HEK293T (cell line): ENCODE measurements around the gene KIF1C.

Experiments used
- CTCF ChIA-PET: fragments of 350-600 bp; formaldehyde crosslinking; extraction: SDS; loops from one replicate; lab custom pipeline; 2021; ENCODE audit warnings: antibody characterized with exemption, inconsistent platforms; lab: Yijun Ruan, JAX
- POLR2A ChIA-PET: fragments of 350-600 bp; formaldehyde crosslinking; extraction: SDS; loops from one replicate; lab custom pipeline; 2020; ENCODE audit warnings: antibody characterized with exemption, inconsistent platforms; lab: Yijun Ruan, JAX
- DNase-seq: peaks from one replicate; pipeline ENCODE4 v3.0.0; 2012; ENCODE audit warnings: mixed read lengths; ENCODE audit errors: extremely low spot score
- ARNT ChIP-seq: fragments of 450-650 bp; IDR thresholded peaks from 2 replicates; pipeline ENCODE4 v1.6.1; 2017; ENCODE audit warnings: mild to moderate bottlenecking
- BHLHE40 ChIP-seq: fragments of 450-650 bp; IDR thresholded peaks from 2 replicates; pipeline ENCODE4 v1.6.1; 2016; ENCODE audit warnings: mild to moderate bottlenecking, moderate library complexity, borderline replicate concordance
- CTBP1 ChIP-seq: fragments of 450-650 bp; IDR thresholded peaks from 2 replicates; pipeline ENCODE4 v1.6.1; 2016; ENCODE audit warnings: borderline replicate concordance
- ELF4 ChIP-seq: fragments of 450-650 bp; IDR thresholded peaks from 2 replicates; pipeline ENCODE4 v1.6.1; 2017; ENCODE audit warnings: antibody characterized with exemption
- FOXA1 ChIP-seq: fragments of 450-650 bp; IDR thresholded peaks from 2 replicates; pipeline ENCODE4 v1.6.1; 2016; ENCODE audit warnings: mild to moderate bottlenecking
- FOXK2 ChIP-seq: fragments of 450-650 bp; IDR thresholded peaks from 2 replicates; pipeline ENCODE4 v1.6.1; 2016; ENCODE audit warnings: mild to moderate bottlenecking
- FOXM1 ChIP-seq: fragments of 450-650 bp; IDR thresholded peaks from 2 replicates; pipeline ENCODE4 v1.6.1; 2017; ENCODE audit warnings: mild to moderate bottlenecking, borderline replicate concordance
- HDGF ChIP-seq: fragments of 450-650 bp; IDR thresholded peaks from 2 replicates; pipeline ENCODE4 v1.6.1; 2017; ENCODE audit warnings: antibody characterized with exemption, borderline replicate concordance
- L3MBTL2 ChIP-seq: fragments of 450-650 bp; conservative IDR thresholded peaks from 2 replicates; pipeline ENCODE4 v1.6.1; 2016; ENCODE audit warnings: mild to moderate bottlenecking
- LEF1 ChIP-seq: fragments of 450-650 bp; IDR thresholded peaks from 2 replicates; pipeline ENCODE4 v1.6.1; 2017; ENCODE audit warnings: mild to moderate bottlenecking, borderline replicate concordance
- NFRKB ChIP-seq: fragments of 450-650 bp; IDR thresholded peaks from 2 replicates; pipeline ENCODE4 v1.6.1; 2016; ENCODE audit warnings: mild to moderate bottlenecking, moderate library complexity
- PKNOX1 ChIP-seq: fragments of 450-650 bp; IDR thresholded peaks from 2 replicates; pipeline ENCODE4 v1.6.1; 2016
- SP1 ChIP-seq: fragments of 450-650 bp; IDR thresholded peaks from 2 replicates; pipeline ENCODE4 v1.6.1; 2017
- SUZ12 ChIP-seq: fragments of 450-650 bp; IDR thresholded peaks from 2 replicates; pipeline ENCODE4 v1.6.1; 2016; ENCODE audit warnings: mild to moderate bottlenecking
- TARDBP ChIP-seq: fragments of 450-650 bp; IDR thresholded peaks from 2 replicates; pipeline ENCODE4 v1.6.1; 2016
- ZNF384 ChIP-seq: fragments of 450-650 bp; IDR thresholded peaks from 2 replicates; pipeline ENCODE4 v1.6.1; 2016

KIF1C gene

GRCh38 chr17:4997302-4998026 lies at the start of gene KIF1C, which contains the start of gene INCA1:
Gene KIF1C, plus strand, starts transcription at chr17:4997950. Its CDS starts 2,297 bp downstream, at chr17:5000247.
Gene INCA1, minus strand, starts transcription at chr17:4997522. Its CDS starts 3,085 bp downstream, at chr17:4994437.
- peak; percentile 98 for DNase-seq
- ChIA-PET CTCF (interaction anchor here (0.5 kb wide), 1 partner anchor 35 kb away, joined by 3 read pairs; no protein-coding TSS in a partner anchor), POLR2A (interaction anchor here (0.6 to 3.0 kb wide), 8 partner anchors 9 to 88 kb away, joined by 3 to 34 read pairs (median 6); partner anchors contain the start of genes CAMTA2, PFN1, RNF167 and SLC25A11)
- TF ChIP-seq SP1 (peak; percentile 87), FOXM1 (peak; percentile 88; the same call in 1 of the 2 replicates), FOXK2 (no peak), ARNT (no peak), HDGF (0 out of 2 replicates have a peak, but pooled peaks have one; percentile 21), L3MBTL2 (peak; percentile 69; the same call in 1 of the 2 replicates)

- peak; percentile 80 for DNase-seq
- TF ChIP-seq L3MBTL2 = peak; percentile 27; the same call in 1 of the 2 replicates
- TF ChIP-seq TARDBP = no peak
- ChIA-PET CTCF (interaction anchor here (0.5 kb wide), 1 partner anchor 789 kb away, joined by 3 read pairs; no protein-coding TSS in a partner anchor), POLR2A (interaction anchor here (0.5 to 7.2 kb wide), 14 partner anchors 9 to 49 kb away, joined by 3 to 101 read pairs (median 4); partner anchors contain the start of genes CAMTA2, INCA1, KIF1C and RNF167)
Measured at GRCh38 chr17:4948166-4948930, 49.4 kb upstream of the KIF1C start, which contains the start of gene PFN1. Gene PFN1, minus strand, starts transcription at chr17:4948530. Its CDS starts 136 bp downstream, at chr17:4948394.

GRCh38 chr17:4948931-4949320 lies 48.8 kb upstream of the KIF1C start:
- ChIA-PET POLR2A (interaction anchor here (0.5 to 7.2 kb wide), 12 partner anchors 9 to 49 kb away, joined by 3 to 101 read pairs (median 4); partner anchors contain the start of genes CAMTA2, INCA1, KIF1C and RNF167), CTCF (interaction anchor here (0.5 kb wide), 1 partner anchor 788 kb away, joined by 3 read pairs; no protein-coding TSS in a partner anchor)
- peak; percentile 83 for DNase-seq
- TF ChIP-seq PKNOX1 = no peak
- TF ChIP-seq HDGF = no peak
- no peak for TF ChIP-seq SP1
- no peak for TF ChIP-seq TARDBP
- no peak for TF ChIP-seq ARNT
- TF ChIP-seq BHLHE40 = no peak
- no peak for TF ChIP-seq FOXK2
- no peak for TF ChIP-seq SUZ12
- TF ChIP-seq FOXM1 = no peak
- TF ChIP-seq ELF4 = no peak
- no peak for TF ChIP-seq CTBP1
- TF ChIP-seq NFRKB = no peak
- no peak for TF ChIP-seq L3MBTL2
- TF ChIP-seq LEF1 = no peak
- TF ChIP-seq FOXA1 = no peak

GRCh38 chr17:4949321-4950074 lies 48.3 kb upstream of the KIF1C start:
- ChIA-PET CTCF (no interaction called here), POLR2A (interaction anchor here (0.5 to 9.2 kb wide), 12 partner anchors 8 to 46 kb away, joined by 3 to 110 read pairs (median 4); partner anchors contain the start of genes CAMTA2, RNF167, SLC25A11 and SPAG7)
- TF ChIP-seq PKNOX1 (no peak), L3MBTL2 (peak; percentile 86)
- DNase-seq = peak; percentile 45

GRCh38 chr17:4950075-4950745 lies 47.5 kb upstream of the KIF1C start:
- ChIA-PET POLR2A (interaction anchor here (1.0 to 9.2 kb wide), 4 partner anchors 11 to 42 kb away, joined by 3 to 110 read pairs (median 52); partner anchors contain the start of genes RNF167, SLC25A11 and SPAG7), CTCF (no interaction called here)
- DNase-seq = no peak
- TF ChIP-seq HDGF (no peak), PKNOX1 (no peak), SUZ12 (no peak), FOXM1 (no peak), CTBP1 (no peak), FOXA1 (no peak), BHLHE40 (no peak), FOXK2 (no peak), ZNF384 (no peak), SP1 (no peak), L3MBTL2 (no peak), TARDBP (no peak), NFRKB (no peak), ARNT (no peak), LEF1 (no peak), ELF4 (no peak)
